NT2/D1 (cell line): ENCODE measurements around the gene ASIC2.

Source experiments
- DNase-seq: peaks from one replicate; pipeline ENCODE4 v3.0.0-alpha.2; 2011; ENCODE audit warnings: low read depth, low spot score
- H3K27me3 ChIP-seq: 2 replicates; pipeline ENCODE4 v1.6.0; 2011; ENCODE audit warnings: mild to moderate bottlenecking; ENCODE audit not compliant: insufficient read length, insufficient read depth
- H3K36me3 ChIP-seq: 2 replicates; pipeline ENCODE4 v1.6.1; 2011; ENCODE audit warnings: mild to moderate bottlenecking, low read length, mixed read lengths; ENCODE audit not compliant: insufficient read depth, insufficient read length
- H3K4me1 ChIP-seq: 2 replicates; pipeline ENCODE4 v1.5.1; 2011; ENCODE audit not compliant: insufficient read depth, insufficient read length
- H3K4me3 ChIP-seq: 2 replicates; pipeline ENCODE4 v1.5.1; 2011; ENCODE audit warnings: low read depth; ENCODE audit not compliant: insufficient read length
- H3K9ac ChIP-seq: 2 replicates; pipeline ENCODE4 v1.6.0; 2011; ENCODE audit warnings: low read depth; ENCODE audit not compliant: insufficient read length
- H3K9me3 ChIP-seq: 2 replicates; pipeline ENCODE4 v1.5.1; 2011; ENCODE audit warnings: mild to moderate bottlenecking, low read length; ENCODE audit not compliant: insufficient read depth
- SUZ12 ChIP-seq: IDR thresholded peaks from 2 replicates; pipeline ENCODE4 v1.6.1; 2011; ENCODE audit not compliant: insufficient read length, insufficient read depth; ENCODE audit errors: extremely low read depth
- YY1 ChIP-seq: IDR thresholded peaks from 2 replicates; pipeline ENCODE4 v1.6.1; 2011; ENCODE audit not compliant: insufficient read length, insufficient read depth
- ZNF274 ChIP-seq: IDR thresholded peaks from 2 replicates; pipeline ENCODE4 v1.6.1; 2011; ENCODE audit warnings: mild to moderate bottlenecking, low read depth, low read length

Gene ASIC2

DNA sequence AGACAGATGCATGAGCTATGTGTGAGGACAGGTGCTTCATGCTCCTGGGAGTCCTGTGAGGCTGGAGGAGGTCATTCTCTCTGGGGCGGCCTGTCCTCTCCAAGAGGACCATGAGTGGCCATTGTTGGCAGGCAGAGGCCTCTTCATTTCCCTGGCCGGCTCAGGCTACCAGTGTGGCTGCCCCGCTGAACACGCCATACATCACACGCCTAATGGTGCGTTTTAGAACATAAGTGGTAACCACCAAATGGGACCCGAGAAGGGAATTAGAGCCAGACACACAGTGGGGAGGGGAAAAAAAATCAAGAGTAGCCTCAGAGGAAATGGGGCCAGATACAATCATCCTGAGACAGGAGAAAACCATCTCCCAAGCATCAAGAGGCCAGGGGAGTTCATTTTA lies 161.5 kb downstream of the ASIC2 start:
- no peaks in the 10 kb centered on the region for H3K4me1 ChIP-seq
- no peaks in the 10 kb centered on the region for H3K9me3 ChIP-seq
- H3K9ac ChIP-seq, result no peak overlapping the region
- no peaks in the 10 kb centered on the region for H3K27me3 ChIP-seq
- DNase-seq, result no peak
- no peaks in the 10 kb centered on the region for H3K36me3 ChIP-seq
- H3K4me3 ChIP-seq, result no peak overlapping the region
- TF ChIP-seq YY1 (no peak), SUZ12 (no peak), ZNF274 (no peak)

DNA sequence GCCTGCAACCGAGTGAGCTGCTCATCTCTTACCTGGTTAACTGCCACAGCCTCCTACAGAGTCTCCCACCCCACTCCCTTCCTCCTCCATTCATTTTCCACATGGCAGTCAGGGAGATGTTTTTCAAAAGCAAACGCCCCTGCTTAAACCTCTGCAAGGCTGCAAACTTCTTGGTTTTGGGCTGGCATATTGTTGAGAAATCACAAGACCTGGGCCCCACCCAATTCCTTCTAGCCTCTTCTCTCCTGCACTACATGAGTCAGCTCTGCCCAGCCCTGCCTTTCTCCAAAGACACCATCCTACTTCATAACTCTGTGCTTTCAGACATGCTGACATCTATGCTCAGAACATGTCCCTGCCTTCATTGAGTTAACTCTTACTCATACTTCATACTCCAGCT lies 165.4 kb downstream of the ASIC2 start:
- TF ChIP-seq YY1, result no peak
- no peak for TF ChIP-seq ZNF274
- TF ChIP-seq SUZ12, result no peak
- no peaks in the 10 kb centered on the region for H3K4me1 ChIP-seq

DNA sequence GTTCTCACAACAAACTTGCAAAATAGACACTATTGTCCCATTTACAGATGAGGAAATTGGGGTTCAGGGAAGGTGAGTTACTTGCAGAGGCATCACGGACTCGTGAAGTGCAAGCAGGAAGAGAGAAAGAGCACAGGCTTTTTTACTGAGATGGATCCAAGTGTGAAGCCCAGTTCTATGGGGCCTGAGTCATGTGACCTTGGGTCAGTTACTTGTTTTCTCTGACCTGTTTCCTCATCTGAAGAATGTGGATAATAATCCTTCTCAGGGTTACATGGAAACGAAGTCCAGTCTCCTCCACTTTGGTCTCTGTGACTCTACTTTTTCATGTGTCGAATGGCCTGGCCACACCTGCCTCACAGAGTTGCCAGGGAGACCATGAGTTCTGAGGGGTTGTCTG lies 167.0 kb downstream of the ASIC2 start:
- H3K4me1 ChIP-seq, result no peaks in the 10 kb centered on the region
- no peaks in the 10 kb centered on the region for H3K9me3 ChIP-seq
- peaks cover 3% of the 10 kb centered on the region for H3K27me3 ChIP-seq
- no peaks in the 10 kb centered on the region for H3K36me3 ChIP-seq
- TF ChIP-seq ZNF274 (no peak), YY1 (no peak), SUZ12 (no peak)
- no peak overlapping the region for H3K9ac ChIP-seq
- no peak for DNase-seq
- H3K4me3 ChIP-seq, result no peak overlapping the region

More for the DNA sequence above, 165.4 kb downstream of the ASIC2 start:
- no peaks in the 10 kb centered on the region for H3K36me3 ChIP-seq
- H3K4me3 ChIP-seq, result no peak overlapping the region
- no peak for DNase-seq
- no peaks in the 10 kb centered on the region for H3K27me3 ChIP-seq
- no peak overlapping the region for H3K9ac ChIP-seq
- H3K9me3 ChIP-seq, result no peaks in the 10 kb centered on the region

DNA sequence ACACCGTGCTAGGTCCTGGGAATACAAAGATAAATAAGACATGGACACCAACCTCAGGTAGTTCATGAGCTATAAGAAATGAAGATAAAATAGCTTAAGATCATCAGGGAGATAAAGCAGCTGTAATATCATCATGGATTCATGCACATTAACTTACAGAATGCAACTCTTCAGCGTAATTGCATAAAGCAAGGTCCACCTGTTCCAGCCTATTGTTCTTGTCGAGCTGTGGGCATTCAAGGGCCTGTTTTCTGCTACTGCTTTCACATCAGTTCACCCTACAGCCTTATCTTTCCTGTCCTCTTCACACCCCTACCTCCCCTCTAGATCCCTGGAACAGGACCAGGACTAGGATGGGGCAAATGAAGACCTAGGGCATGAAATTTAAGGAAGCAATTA lies 167.5 kb downstream of the ASIC2 start:
- no peak overlapping the region for H3K4me3 ChIP-seq
- no peaks in the 10 kb centered on the region for H3K4me1 ChIP-seq
- H3K27me3 ChIP-seq, result peaks cover 3% of the 10 kb centered on the region
- no peaks in the 10 kb centered on the region for H3K36me3 ChIP-seq
- TF ChIP-seq YY1 (no peak), ZNF274 (no peak), SUZ12 (no peak)
- DNase-seq, result no peak
- no peaks in the 10 kb centered on the region for H3K9me3 ChIP-seq
- no peak overlapping the region for H3K9ac ChIP-seq

DNA sequence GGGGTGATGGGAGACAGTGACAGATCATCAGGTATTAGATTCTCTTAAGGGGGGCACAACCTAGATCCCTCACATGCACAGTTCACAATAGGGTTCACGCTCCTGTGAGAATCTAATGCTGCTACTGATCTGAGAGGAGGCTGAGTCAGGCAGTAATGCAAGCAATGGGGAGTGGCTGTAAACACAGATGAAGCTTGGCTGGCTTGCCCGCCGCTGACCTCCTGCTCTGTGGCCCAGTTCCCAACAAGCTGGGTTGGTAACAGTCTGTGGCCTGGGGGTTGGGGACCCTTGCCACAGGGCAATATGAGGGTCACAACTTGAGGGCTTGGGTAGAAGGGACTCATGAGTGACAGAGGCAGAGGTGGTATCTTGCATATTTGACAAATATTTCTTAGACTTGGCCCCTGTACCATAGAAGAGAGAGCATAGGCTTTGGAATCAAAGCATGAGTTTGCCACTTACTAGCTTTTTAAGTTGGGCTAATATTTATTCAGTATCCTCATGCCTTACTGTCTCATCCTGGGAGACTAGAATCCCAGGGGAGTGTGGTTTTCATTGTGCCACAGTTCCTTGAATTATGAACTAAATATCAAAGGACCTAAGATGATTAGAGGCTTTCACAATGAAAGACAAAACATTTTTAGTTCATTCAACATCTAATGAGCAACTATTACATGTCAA lies 168.1 kb downstream of the ASIC2 start:
- no peak for TF ChIP-seq SUZ12
- no peak for TF ChIP-seq YY1
- no peak for TF ChIP-seq ZNF274

DNA sequence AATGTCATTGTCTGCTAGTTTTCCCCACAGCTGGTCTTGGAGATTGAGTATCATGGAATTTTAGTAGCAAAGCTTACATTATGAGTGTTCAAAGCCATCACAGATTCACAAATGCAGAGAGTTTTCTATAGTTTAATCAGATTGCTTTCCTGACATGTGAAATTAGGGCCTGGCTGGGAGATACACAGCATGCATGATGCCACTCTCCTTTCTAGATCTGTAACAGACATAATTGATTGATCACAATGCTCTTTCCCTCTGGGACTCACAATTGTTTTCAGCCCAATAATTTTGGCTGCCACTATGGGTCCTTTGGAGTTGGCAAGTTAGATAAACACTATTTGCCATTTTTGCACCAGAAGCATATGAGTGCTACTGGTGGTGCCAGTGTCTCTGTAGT lies 168.9 kb downstream of the ASIC2 start:
- peaks cover 3% of the 10 kb centered on the region for H3K27me3 ChIP-seq
- H3K9ac ChIP-seq, result no peak overlapping the region
- no peaks in the 10 kb centered on the region for H3K4me1 ChIP-seq
- H3K9me3 ChIP-seq, result no peaks in the 10 kb centered on the region
- TF ChIP-seq YY1, result no peak
- TF ChIP-seq SUZ12, result no peak
- TF ChIP-seq ZNF274, result no peak
- no peaks in the 10 kb centered on the region for H3K36me3 ChIP-seq
- no peak for DNase-seq
- H3K4me3 ChIP-seq, result no peak overlapping the region

More for the DNA sequence above, 168.1 kb downstream of the ASIC2 start:
- Histone ChIP-seq H3K4me3 (no peak overlapping the region), H3K36me3 (no peaks in the 10 kb centered on the region), H3K9me3 (no peaks in the 10 kb centered on the region), H3K4me1 (no peaks in the 10 kb centered on the region), H3K27me3 (peaks cover 3% of the 10 kb centered on the region), H3K9ac (no peak overlapping the region)
- no peak for DNase-seq

DNA sequence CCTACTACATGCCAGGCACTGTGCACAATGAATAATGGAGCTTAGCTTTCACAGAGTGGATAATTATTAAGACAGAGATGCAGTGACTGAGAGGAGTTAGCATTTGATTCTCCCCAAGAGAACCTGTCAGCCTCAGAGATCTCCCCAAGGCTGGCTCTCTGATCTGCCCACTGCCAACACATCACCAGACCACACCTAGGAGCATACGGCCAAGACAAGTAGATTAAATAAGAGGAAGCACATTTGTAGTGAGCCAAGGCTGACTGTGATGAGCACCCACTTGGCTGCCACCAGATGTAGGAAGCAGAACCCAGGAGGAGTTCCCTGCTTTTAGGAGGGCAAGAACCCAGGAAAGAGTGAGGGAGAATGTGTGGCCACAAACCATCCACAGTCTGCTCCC lies 171.3 kb downstream of the ASIC2 start:
- Histone ChIP-seq H3K4me3 (no peak overlapping the region), H3K9me3 (no peaks in the 10 kb centered on the region), H3K4me1 (no peaks in the 10 kb centered on the region), H3K9ac (no peak overlapping the region), H3K27me3 (peaks cover 3% of the 10 kb centered on the region), H3K36me3 (no peaks in the 10 kb centered on the region)
- TF ChIP-seq YY1 (no peak), ZNF274 (no peak), SUZ12 (no peak)
- DNase-seq, result no peak

DNA sequence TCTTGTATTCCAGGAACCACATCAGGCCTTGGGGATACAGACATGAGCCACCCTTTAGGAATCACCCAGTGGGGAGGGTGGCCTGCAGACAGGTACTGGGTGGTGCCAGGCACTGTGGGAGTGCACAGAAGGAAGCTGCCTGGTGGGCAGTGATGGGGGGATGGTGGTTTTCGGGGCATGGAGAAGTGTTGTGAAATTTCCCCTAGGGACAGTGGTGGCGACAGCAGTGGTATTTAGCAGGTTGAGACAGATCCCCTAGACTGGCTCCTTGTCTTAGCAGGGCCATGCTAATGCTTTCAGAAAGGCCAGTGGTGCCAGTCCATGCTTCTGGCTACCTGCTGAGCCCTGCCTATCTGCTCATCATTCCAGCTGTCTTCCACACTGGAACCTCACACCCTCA lies 171.8 kb downstream of the ASIC2 start:
- Histone ChIP-seq H3K27me3 (peaks cover 3% of the 10 kb centered on the region), H3K4me3 (no peak overlapping the region)
- TF ChIP-seq SUZ12 (no peak), YY1 (no peak), ZNF274 (no peak)

More for the DNA sequence above, 171.8 kb downstream of the ASIC2 start:
- no peak overlapping the region for H3K9ac ChIP-seq
- H3K9me3 ChIP-seq, result no peaks in the 10 kb centered on the region
- DNase-seq, result no peak
- H3K36me3 ChIP-seq, result no peaks in the 10 kb centered on the region
- no peaks in the 10 kb centered on the region for H3K4me1 ChIP-seq
